ENCODE measurements around the gene DCLRE1A. TPM values are rescaled to one million over a fixed set of nuclear protein-coding genes. Genes with fewer than 3 reads are reported as not detected.
"Not testable (repeated sequence)": the region's sequence is repeated elsewhere in the genome, so short reads cannot be mapped to it uniquely, and the experiment has no call there.

Gene DCLRE1A
- total RNA-seq, 1 donor from 2014 or later = 14.4 TPM

GRCh38 chr10:113859261-113859660 is 5.4 kb upstream of the DCLRE1A start:
- intact Hi-C loops (cut with micrococcal nuclease) = no loop called here

- intact Hi-C loops (cut with micrococcal nuclease) = no loop called here
Observed at GRCh38 chr10:113858541-113858940, 4.7 kb upstream of the DCLRE1A start.

- intact Hi-C loops (cut with micrococcal nuclease) = no loop called here
Observed at GRCh38 chr10:113857210-113857609, 3.3 kb upstream of the DCLRE1A start.

- intact Hi-C loops (cut with micrococcal nuclease) = no loop called here
Observed at GRCh38 chr10:113856563-113856962, 2.7 kb upstream of the DCLRE1A start.

GRCh38 chr10:113854761-113855588 is 1.1 kb upstream of the DCLRE1A start:
- intact Hi-C loops (cut with micrococcal nuclease) = loop anchor here (1.0 to 5.0 kb wide), 7 partner anchors 106 to 1673 kb away; partner anchors contain the start of genes CASP7, GPAM and TRUB1

- intact Hi-C loops (cut with micrococcal nuclease) = loop anchor here (1.0 to 5.0 kb wide), 8 partner anchors 108 to 1671 kb away; partner anchors contain the start of genes CASP7, CCDC186, GPAM and TRUB1
Observed at GRCh38 chr10:113853578-113854012, 287 bp downstream of the DCLRE1A start.

GRCh38 chr10:113849946-113850345 is 3.9 kb downstream of the DCLRE1A start:
- intact Hi-C loops (cut with micrococcal nuclease) = loop anchor here (5.0 kb wide), 4 partner anchors 232 to 1668 kb away; partner anchors contain the start of genes GPAM and TRUB1

- intact Hi-C loops (cut with micrococcal nuclease) = no loop called here
Observed at GRCh38 chr10:113849140-113849803, 4.6 kb downstream of the DCLRE1A start.

- intact Hi-C loops (cut with micrococcal nuclease) = no loop called here
Observed at GRCh38 chr10:113846036-113846435, 7.8 kb downstream of the DCLRE1A start.

GRCh38 chr10:113843972-113844485 is 9.9 kb downstream of the DCLRE1A start:
- intact Hi-C loops (cut with micrococcal nuclease) = no loop called here

GRCh38 chr10:113842171-113842570 is 11.7 kb downstream of the DCLRE1A start:
- intact Hi-C loops (cut with micrococcal nuclease) = no loop called here

GRCh38 chr10:113828567-113828966 is 25.3 kb downstream of the DCLRE1A start:
- intact Hi-C loops (cut with micrococcal nuclease) = not testable (repeated sequence)

GRCh38 chr10:113825791-113826190 is 28.1 kb downstream of the DCLRE1A start:
- intact Hi-C loops (cut with micrococcal nuclease) = no loop called here

GRCh38 chr10:113823389-113823788 is 30.5 kb downstream of the DCLRE1A start:
- intact Hi-C loops (cut with micrococcal nuclease) = no loop called here

GRCh38 chr10:113822174-113822573 is 31.7 kb downstream of the DCLRE1A start:
- intact Hi-C loops (cut with micrococcal nuclease) = no loop called here

GRCh38 chr10:113821306-113821705 is 32.6 kb downstream of the DCLRE1A start:
- intact Hi-C loops (cut with micrococcal nuclease) = not testable (repeated sequence)

GRCh38 chr10:113820507-113820906 is 33.4 kb downstream of the DCLRE1A start:
- intact Hi-C loops (cut with micrococcal nuclease) = no loop called here

GRCh38 chr10:113819989-113820388 is 33.9 kb downstream of the DCLRE1A start:
- intact Hi-C loops (cut with micrococcal nuclease) = no loop called here

- intact Hi-C loops (cut with micrococcal nuclease) = not testable (repeated sequence)
Observed at GRCh38 chr10:113814700-113815099, 39.2 kb downstream of the DCLRE1A start.

- intact Hi-C loops (cut with micrococcal nuclease) = no loop called here
Observed at GRCh38 chr10:113808168-113808567, 45.7 kb downstream of the DCLRE1A start.

GRCh38 chr10:113806503-113806902 is 47.4 kb downstream of the DCLRE1A start:
- intact Hi-C loops (cut with micrococcal nuclease) = no loop called here

GRCh38 chr10:113802997-113803396 is 50.9 kb downstream of the DCLRE1A start:
- intact Hi-C loops (cut with micrococcal nuclease) = no loop called here

Data from T-helper 2 cell treated with Interferon-gamma antibody and Interleukin-4, amounts not matched to agents 100 ng/mL and 5 ng/mL, for 36 hours (primary cell).